GM19324 (cell line): ENCODE measurements around the gene PALLD.
"Not testable (repeated sequence)": the region's sequence is repeated elsewhere in the genome, so short reads cannot be mapped to it uniquely, and the experiment has no call there.

ENCODE experiments used
- ATAC-seq: cut with Tn5 transposase; IDR thresholded peaks from one replicate; pipeline ENCODE4 v1.9.1; 2021; ENCODE audit warnings: mild to moderate bottlenecking, moderate library complexity; ENCODE audit not compliant: unreplicated experiment, low FRiP score

The PALLD gene

GRCh38 chr4:168719725-168720124, 222.9 kb downstream of the PALLD start:
- ATAC-seq: no peak

DNA sequence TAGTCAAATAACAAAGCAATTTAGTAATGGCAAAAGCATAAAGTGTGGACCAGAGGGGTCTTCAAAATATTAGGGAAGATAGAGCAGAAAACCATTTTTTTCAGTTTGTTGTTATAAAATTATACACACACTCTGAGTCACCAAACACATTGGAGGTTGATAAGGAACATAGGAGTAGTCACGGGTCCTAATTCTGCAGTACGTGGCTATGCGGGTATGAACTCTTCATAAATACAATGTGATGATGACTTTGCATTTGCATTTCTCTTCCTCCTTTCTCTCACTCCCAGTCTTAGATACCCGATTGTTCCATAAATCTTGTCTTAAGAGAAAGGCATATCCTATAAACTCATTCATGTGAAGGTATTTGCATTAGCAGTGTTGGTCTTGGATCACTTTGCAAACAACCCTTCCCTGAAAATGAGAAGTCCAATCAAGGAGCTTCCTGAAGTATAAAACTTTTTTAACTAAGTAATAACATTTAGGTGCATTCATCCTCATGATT, 223.6 kb downstream of the PALLD start:
- ATAC-seq: no peak

- ATAC-seq: no peak
Observed at GRCh38 chr4:168722391-168722790, 225.5 kb downstream of the PALLD start.

- no peak for ATAC-seq
Observed at GRCh38 chr4:168723020-168723419, 226.2 kb downstream of the PALLD start.

- ATAC-seq: no peak
Observed at GRCh38 chr4:168723569-168723968, 226.7 kb downstream of the PALLD start.

DNA sequence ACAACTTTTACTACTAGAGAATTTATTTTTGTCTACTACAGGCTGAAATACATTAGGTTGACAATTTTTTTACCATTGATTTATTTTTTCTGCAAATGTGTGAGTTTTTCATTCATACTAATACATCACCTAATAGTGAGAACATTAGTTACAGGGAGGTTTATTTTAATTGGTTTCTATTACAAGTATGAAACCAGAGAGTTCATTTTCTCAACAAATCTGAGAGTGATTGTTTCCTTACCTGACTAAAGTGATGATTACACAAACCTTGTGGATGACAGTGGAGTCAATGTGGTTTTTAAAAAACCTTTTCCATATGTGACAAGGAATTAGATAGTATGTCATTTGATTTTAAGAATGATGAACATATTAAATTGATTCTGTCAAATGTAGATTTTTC, 227.4 kb downstream of the PALLD start:
- peak; percentile 40 for ATAC-seq

- no peak for ATAC-seq
Observed at GRCh38 chr4:168724686-168725411, 228.0 kb downstream of the PALLD start.

- no peak for ATAC-seq
Observed at GRCh38 chr4:168725930-168726329, 229.1 kb downstream of the PALLD start.

DNA sequence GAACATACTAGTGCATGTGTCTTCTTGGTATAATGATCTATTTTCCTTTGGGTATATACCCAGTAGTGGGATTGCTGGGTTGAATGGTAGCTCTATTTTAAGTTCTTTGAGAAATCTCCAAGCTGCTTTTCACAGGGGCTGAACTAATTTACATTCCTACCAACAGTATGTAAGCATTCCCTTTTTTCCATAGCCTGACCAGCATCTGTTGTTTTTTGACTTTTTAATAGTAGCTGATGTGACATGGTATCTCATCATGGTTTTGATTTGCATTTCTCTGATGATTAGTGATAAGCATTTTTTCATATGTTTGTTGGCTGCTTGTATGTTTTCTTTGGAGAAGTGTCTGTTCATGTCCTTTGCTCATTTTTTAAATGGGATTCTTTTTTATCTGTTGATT, 230.3 kb downstream of the PALLD start:
- ATAC-seq: not testable (repeated sequence)

DNA sequence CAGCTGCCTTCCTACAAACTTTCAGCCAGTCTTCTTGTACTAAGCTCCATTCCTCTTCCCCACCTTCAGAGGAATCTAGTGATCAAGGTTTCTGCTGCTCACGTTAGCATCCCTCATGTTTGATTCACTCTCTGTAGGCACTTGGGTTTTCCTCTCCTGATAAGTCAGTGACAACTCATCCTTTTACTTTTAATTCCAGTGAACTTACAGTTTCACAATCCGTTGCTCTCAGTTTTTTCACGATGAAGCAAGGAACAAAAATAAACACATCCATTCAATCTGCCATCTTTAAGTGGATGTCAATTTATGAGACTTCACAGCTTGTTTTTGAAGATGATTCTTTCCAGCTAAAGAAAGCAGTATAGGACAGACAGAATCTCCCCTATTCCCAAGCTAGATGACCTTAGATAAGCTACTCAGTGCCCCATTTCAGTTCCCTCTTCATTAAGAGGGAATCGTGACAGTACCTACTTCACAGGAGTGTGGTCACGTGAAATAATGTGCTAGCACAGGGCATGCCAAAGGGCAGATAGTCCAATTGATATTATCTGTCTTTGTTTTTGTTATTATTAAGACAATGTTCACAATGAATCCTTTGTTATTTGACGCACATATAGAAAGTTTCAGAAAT, 234.3 kb downstream of the PALLD start:
- no peak for ATAC-seq

- ATAC-seq: peak; percentile 71
Observed at GRCh38 chr4:168731706-168732414, 235.0 kb downstream of the PALLD start.

DNA sequence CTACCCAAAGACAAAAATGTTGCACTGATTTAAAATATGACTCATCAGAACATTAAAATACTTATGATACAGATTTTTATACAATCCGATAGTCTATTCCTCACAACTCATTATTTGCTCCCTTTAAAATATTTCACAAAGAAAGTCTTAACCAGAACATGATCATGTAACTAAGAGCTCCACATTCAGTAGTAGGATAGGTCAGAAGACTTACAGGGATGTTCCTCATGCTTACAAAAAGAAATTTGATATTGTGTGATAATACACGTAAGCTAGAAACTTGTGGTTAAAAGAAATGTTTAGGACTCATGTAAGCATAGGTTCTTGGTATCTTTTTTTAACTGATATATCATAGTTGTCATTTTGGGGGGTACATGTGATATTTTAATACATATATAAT, 235.9 kb downstream of the PALLD start:
- no peak for ATAC-seq

DNA sequence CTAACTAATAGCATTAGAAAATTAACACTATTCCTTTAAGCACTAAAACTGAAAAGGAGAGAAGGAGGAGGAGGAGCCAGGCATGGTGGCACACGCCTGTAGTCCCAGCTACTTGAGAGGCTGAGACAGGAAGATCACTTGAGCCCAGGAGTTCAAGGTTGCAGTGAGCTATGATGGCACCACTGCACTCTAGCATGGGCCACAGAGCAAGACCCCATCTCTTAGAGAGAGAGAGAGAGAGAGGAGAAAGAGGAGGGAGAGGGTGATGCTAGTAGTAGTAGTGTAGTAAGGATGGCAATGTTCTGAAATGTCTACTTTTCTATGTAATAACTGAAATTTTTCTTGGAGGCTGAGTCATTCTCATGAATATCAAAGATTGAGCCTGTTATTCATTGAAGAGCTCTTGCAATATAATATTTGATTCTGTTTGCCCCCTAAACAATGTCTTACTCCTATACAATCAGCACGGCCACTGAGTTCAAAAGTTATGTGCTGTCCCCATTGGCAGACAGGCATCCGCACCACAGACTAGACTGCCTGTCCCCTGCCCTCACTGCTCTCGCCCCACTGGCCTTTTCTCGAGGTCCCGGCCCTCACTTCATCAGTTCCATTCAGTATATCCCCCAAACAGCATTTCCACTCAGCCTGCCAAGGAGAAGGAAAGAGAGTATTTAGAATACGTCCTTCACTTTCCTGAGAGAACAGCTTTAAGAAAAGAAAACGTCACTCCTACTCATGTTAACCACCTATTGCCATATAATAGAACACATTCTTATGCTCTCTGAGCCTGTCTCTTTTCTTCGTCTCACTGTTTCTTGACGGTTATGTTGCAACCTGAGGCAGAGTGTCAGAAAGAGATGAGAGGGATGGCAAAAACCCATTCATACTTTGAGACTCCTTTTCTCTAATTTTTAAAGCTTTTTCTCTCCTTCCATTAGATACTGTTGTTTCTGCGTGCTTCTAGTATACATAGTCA, 238.1 kb downstream of the PALLD start:
- ATAC-seq: no peak

DNA sequence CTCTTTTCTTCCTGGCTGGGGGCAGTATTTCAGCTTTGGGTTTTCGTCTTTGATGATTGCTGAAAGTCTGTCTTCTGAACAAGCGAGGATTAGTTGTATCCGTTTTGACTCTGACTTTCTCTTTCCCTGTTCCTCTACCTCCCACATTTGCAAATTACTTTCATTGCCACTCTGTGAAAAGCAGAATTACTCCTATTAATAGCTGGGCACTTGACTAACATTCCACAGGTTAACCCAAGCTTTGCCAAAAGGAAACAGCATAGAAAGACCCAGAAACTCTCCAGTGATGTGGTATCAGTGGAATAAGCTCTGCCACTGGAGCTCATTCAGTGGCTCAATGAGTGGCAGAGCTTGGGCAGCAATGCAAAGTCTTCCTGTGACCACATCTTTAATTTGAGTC, 238.9 kb downstream of the PALLD start:
- ATAC-seq: no peak

DNA sequence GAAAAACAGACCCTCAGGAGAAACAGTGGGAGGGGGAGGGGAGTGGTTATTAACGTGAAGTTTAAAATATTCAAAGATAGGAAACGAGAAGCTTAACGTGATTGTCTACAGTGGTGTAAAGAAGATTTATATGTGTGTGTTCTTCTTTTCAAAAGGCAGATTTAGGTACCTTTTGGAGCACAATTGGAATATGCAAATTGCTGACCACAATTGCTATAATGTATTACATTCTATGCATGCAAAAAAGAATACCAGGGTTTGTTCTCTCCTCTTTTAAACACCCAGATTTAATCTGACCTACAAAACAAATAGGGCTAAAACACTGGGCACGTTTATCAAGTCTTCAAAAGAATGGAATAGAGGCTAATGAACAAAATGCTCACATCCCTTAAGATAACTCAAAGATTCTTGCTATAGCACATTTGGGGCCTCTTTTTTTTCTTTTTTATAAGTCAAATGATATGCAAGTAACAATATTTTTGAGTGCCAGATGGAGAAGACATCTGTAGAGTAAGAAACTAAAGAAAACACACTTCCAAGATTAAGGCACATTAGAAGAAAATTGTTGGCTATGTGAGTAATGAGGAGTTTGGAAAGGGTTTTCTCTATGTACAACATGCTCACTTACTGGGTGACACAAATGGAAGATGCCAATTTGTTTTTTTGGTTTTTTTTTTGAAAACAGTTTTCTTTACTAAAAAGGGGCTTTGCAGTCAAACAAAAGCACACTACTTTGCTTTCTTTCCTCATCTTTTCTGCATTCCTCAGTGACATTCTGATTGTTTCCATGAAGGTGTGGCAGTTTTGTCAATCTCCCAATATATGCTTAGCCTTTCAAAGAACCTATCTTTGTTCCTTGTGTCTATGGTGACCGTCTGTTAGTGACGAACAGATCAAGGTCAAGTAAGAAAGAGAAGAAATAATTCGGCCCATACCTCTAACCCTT, 240.3 kb downstream of the PALLD start:
- ATAC-seq: no peak

- no peak for ATAC-seq
Observed at GRCh38 chr4:168737806-168738172, 240.9 kb downstream of the PALLD start.

GRCh38 chr4:168739886-168740285, 243.0 kb downstream of the PALLD start:
- ATAC-seq: no peak

DNA sequence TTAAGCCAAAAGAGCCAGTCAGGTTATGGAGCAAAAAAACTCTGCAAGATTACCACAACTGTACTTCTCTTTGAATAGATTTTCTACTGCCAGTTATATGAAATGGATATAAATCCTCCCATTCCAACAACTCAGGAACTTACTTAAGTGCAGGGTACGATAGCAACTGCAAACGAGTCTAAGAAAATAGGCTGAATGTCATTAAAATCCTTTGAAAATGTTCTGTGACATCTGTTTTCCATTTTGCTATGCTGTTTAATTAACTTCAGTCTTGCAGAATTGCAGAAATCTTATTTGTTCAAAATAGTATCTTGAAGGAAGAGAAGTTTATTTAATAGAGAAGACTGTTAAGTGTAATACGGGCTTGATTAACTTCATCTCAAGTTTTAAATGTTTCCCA, 243.8 kb downstream of the PALLD start:
- no peak for ATAC-seq
